NOMO-1 treated with dmso at 0.1 percent for 144 hours (cell line): ENCODE measurements around the gene DISC1.
"Not testable (repeated sequence)": the region's sequence is repeated elsewhere in the genome, so short reads cannot be mapped to it uniquely, and the experiment has no call there.

Source experiments
- DNase-seq: peaks from one replicate; lab custom pipeline; 2025; ENCODE audit not compliant: unreplicated experiment; lab: John Stamatoyannopoulos, UW

The DISC1 gene

GRCh38 chr1:231666937-231667608 is 40.5 kb downstream of the DISC1 start:
- DNase-seq: no peak

DNA sequence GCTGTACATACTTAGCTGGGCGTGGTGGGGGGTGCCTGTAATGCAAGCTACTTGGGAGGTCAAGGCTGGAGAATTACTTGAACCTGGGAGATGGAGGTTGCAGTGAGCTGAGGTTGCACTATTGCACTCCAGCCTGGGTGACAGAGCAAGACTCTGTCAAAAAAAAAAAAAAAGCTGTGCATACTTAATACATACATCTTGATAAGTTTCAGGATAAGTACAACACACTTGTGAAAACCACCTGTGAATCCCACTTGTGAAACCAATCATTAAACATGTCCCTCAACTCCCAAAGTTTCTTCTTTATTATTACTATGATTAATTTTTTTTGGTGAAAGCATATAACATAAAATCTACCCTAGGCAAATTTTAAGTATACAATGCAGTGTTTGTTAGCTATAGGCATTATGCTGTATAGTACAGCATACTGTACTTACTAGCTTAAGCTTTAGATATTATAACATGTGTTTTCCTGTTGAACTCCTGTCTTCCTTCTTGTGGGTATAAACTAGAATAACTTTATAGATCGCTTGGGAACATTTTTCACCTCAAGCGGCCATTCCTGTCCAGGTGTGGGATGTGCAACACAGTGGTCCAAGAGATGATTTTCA is 41.4 kb downstream of the DISC1 start:
- no peak for DNase-seq

GRCh38 chr1:231668826-231669225 is 42.2 kb downstream of the DISC1 start:
- no peak for DNase-seq

DNA sequence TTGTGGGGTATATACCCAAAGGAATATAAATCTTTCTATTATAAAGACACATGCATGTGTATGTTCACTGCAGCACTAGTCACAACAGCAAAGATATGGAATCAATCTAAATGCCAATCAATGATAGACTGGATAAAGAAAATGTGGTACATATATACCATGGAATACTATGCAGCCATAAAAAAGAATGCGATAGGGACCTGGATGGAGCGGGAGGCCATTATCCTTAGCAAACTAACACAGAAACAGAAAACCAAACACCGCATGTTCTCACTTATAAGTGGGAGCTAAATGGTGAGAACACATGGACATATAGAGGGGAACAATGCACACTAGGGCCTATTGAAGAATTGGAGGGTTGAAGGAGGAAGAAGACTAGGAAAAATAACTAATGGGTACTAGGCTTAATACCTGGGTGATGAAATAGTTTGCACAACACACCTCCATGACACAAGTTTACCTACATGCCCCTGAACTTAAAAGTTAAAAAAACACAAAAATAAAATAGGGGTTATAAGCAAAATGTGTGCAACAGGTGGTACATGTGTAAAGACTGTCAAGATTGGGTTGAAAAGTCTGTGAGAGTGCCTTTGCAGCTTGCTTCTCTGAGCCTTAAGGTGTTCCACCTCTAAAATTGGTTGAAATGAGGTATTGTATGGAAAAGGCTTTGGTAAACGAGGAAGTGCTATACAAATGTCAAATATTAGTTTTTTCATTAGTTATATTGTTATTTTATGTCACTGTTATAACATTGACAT is 43.5 kb downstream of the DISC1 start:
- not testable (repeated sequence) for DNase-seq

- DNase-seq: no peak
Observed at GRCh38 chr1:231670755-231671154, 44.2 kb downstream of the DISC1 start.

DNA sequence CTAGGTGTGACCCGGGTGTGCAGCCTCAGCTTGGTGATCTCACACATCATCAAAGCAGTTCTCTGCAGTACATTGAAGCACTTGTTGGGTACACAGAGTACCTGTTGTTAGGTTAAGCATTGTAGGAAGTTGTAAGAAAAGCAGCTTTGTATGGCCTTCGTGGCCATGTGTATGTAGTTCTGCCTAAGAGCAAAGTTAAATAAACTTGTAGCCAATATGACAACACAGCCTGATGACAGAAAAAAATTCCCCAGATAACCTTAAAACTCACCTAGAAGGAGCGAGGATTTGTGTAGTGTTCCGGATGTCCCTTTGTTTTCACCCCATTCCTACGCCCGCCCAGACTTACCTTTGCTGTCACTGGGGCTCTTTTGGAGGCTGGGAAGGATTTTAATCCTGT is 48.0 kb downstream of the DISC1 start:
- DNase-seq: no peak

- DNase-seq: no peak
Observed at GRCh38 chr1:231676487-231676886, 49.9 kb downstream of the DISC1 start.

- no peak for DNase-seq
Observed at GRCh38 chr1:231677442-231677841, 50.9 kb downstream of the DISC1 start.

- DNase-seq: no peak
Observed at GRCh38 chr1:231678011-231678432, 51.4 kb downstream of the DISC1 start.

GRCh38 chr1:231679109-231679508 is 52.5 kb downstream of the DISC1 start:
- no peak for DNase-seq

DNA sequence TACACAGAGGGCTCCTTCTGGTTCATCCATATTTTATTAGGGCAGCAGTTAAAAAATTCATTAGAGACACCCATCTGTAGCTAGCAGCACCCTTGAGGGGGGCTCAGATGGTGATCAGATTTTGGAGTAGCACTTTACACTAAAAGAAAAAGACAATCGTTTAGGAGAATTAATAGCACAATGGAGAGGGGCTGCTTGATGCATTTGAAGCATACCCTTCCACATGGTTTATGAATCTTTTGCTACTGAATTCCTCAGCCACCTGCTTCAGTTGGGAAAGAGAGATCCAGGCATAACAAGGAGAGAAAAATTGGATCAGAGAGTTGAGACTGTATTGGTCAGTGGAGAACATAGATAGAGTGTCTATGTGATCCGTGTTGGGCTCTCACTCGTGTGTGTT is 54.4 kb downstream of the DISC1 start:
- no peak for DNase-seq

DNA sequence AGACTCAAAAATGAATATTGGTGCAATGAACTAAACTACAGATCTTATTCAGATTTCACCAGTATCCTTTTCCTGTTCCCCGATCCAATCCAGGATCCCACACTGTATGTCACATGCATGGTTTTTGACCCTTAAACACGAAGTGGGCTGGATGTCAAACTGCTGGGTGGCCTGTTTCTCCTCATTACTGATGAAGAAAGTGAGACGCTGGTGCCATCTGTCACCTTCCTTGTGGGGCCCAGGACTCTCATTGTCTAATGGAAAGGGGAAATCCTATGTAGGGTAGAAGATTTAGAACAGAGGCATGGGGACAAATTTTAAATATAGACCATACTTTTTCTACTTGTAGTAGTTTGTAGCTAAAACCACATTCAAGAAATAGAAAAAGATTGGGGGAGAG is 56.2 kb downstream of the DISC1 start:
- no peak for DNase-seq

GRCh38 chr1:231683439-231684165 is 57.0 kb downstream of the DISC1 start:
- DNase-seq: no peak

DNA sequence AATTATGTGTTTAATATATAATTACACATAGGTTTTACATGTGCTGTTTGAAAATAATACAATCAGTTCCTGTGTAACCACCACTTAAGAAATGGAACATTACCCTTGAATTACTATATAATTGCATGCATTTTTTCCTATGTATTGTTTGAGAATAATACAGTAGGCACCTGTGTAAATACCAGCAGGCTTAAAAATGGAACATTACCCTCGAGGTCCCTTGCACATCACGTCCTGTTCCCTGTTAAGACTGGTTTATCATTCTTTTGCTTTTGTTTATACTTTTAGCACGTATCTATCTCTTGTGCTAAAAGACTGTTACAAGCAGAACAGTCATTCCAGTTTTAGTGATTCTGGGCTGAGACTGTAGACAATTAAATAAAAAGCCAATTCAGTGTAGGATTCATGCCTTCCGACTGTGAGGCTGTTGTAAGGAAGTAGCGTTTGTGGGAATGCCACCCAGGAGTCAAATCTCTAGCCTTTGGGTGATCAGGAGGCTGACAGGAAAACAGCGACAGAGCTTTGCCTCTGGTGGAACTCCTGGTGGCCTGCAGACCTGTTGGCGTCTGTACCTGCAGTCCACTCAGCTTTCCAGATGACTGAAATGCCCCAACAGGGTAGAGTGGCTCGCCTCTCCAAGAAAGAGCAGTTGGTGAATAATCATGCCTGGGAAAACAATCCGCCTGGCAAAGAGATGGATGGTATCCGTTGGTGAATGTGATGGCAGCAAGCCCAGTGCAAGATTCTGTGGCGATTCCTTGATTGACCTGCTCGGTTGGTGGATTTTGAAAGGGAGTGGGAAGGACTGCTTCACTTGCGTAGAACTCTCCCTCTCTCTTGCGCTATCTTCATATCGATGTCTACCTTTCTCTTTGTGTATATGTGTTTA is 58.0 kb downstream of the DISC1 start:
- no peak for DNase-seq

DNA sequence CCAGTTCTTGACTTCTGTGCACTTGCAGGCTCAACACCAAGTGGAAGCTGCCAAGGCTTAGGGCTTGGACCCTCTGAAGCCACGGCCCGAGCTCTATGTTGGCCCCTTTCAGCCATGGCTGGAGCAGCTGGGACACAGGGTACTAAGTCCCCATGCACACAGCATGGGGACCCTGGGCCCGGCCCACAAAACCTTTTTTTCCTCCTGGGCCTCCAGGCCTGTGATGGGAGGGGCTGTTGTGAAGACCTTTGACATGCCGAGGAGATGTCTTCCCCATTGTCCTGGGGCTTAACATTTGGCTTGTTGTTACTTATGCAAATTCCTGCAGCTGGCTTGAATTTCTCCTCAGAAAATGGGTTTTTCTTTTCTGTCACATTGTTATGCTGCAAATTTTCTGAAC is 59.8 kb downstream of the DISC1 start:
- DNase-seq: no peak

DNA sequence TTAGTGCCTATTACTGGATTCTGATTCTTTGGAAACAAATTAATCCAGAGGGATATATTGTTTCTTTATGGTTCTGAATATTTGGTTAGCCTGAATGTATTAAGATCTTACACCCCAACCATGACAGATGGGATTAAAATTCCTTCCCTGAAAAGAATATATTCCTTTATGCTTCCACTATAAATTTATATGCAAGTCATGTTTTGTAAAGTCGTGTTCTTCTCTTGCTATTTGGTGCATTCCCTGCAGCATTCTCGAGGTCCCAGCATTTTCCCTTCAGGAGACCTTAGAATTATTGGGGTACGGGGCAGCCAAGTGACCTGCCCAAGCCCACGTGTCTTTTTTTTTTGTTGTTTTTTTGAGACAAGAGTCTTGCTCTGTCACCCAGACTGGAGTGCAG is 62.4 kb downstream of the DISC1 start:
- no peak for DNase-seq

- DNase-seq: peak; percentile 69
Observed at GRCh38 chr1:231690059-231690458, 63.5 kb downstream of the DISC1 start.

GRCh38 chr1:231691618-231692259 is 65.1 kb downstream of the DISC1 start:
- no peak for DNase-seq

DNA sequence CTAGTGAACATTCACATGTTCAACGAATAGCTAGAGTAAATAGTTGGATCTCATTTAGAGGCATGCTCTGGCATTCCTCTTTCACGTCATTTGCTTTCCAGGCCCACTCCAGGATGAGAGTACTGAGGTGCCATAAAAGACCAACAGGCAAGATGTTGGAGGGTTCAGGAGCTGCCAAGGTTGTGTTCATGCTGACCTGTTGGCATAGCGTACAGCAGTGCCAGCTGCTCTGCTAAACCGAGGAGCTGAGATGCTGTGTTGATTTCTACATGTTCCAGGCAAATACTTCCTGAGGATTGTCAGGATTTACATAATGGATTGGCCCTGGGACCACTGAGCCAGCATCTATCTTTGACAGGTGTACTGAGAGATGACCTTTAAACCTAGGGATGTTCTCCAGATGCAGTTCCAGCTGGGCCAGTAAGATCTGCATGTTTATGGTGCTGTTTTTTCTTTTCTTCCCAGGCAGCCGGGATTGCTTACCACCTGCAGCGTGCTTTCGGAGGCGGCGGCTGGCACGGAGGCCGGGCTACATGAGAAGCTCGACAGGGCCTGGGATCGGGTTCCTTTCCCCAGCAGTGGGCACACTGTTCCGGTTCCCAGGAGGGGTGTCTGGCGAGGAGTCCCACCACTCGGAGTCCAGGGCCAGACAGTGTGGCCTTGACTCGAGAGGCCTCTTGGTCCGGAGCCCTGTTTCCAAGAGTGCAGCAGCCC is 66.9 kb downstream of the DISC1 start:
- DNase-seq: no peak

DNA sequence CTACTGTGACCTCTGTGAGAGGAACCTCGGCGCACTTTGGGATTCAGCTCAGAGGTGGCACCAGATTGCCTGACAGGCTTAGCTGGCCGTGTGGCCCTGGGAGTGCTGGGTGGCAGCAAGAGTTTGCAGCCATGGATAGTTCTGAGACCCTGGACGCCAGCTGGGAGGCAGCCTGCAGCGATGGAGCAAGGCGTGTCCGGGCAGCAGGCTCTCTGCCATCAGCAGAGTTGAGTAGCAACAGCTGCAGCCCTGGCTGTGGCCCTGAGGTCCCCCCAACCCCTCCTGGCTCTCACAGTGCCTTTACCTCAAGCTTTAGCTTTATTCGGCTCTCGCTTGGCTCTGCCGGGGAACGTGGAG is 67.5 kb downstream of the DISC1 start:
- DNase-seq: no peak
